Inflammatory macrophage treated with lipopolysaccharide for 1 hour (primary cell): Measurements from ENCODE around the gene TMEM138.
A peak's percentile ranks its signal among the peaks of the same experiment; 100 is the strongest.

Experiments
- DNase-seq, 2 donors: peaks; one replicate each; pipeline ENCODE4 v3.0.0-alpha.2; 2020 to 2022

TMEM138 gene

DNA sequence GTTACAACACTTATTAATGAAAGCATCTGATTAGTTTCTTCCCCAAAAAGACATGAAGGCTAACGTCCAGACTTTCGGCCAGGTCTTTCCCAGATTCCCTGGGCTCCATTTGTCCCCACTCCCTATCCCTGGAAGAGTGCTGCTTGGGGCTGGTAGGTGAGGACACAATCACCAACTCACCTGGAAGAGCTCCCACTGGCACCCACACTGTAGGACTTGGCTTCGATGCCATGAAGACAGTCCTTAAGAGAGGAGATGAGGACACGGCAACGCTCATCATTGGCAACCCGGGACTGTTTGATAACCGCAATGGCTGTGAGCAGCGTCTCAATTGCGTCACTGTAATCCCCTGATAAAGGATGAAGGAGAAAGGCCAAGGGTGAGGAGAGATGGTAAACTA is 49.4 kb downstream of the TMEM138 start:
- no peak for DNase-seq

DNA sequence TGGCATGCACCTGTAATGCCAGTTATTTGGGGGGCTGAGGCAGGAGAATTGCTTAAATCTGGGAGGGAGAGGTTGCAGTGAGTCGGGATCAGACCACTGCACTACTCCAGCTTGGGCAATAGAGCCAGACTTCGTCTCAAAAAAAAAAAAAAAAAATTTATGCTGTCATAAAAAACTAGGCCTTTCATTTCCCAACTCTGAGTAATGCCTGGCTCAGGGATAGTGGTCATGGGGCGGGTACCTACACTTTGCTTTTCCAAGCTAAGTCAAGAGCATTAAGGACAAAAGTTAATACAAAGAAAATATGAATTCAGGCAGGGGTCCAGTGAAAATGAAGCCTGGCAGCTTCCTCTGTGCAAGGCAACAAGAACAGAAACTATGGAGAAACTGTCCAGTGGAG is 51.3 kb downstream of the TMEM138 start:
- no peak for DNase-seq

DNA sequence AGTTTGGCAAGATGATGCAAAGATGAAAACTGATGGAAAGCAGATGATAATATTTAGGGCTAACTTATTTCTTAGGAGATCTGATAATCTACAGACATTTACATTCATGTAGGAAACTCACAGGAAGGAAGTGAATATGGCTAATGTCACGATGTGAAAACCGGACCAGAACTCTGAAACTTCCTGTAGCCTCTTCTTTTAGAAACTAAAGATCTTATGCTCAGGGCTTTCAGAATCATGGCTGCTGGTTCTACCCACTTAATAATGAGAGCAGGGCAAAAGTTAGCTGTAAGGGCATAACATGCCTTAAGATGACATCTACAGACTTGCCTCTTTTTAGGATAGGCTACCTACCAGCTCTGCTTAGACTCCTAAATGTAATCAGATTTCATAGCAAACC is 52.4 kb downstream of the TMEM138 start:
- no peak for DNase-seq

DNA sequence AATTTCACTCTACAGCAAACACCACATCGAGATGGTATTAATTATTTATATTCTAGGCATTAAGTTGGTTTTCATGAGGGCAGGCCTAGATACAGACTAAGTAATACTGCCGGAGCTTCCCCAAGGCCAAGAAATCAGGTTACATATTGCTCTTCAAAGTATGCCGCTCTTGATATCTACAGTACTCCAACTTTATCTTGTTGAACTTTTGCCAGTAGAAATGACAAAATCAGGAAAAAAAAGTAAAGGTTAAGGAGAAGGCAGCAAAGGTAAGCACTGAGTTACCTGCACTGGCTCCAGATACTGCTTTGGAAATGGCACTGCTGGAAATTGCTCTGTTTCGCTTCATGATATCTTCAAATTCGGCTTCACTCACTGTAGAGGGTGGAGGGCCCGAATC is 53.2 kb downstream of the TMEM138 start:
- DNase-seq = no peak

DNA sequence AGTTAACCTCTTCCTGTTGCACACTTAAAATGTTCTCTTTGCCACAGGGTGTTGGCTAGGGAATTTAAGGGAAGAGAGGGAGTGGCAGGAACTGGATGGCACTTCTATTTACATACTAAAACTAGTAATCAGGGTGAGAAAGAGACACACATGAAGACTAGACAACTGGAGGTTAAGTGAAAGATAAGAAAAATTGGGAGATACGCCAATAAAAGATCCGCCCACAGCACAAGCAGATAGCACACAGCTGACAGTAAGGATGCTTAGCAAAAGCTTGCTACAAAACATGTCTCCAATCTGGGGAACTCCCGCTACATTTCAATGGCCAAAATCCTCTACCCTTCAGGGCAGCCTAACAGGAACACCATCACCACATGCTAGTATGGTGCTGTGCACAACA is 54.8 kb downstream of the TMEM138 start:
- DNase-seq = no peak

DNA sequence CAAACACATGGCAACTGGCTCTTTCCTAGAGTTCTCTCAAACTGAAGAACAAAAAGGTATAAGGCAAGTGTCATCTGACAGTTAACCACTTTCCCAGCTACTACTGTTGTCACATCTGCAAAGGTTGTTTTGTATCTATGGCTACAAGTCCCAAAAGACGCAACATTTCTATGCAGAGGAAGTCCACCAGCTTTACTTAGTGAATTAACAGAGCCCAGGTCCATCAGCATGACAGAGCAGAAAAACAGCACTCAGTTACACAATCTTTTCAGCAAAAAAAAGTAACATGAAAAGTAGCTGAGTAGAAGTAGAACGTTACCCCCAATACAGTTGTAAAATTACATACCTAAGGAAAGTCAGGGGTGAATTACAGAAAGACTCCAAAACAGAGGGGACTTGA is 55.5 kb downstream of the TMEM138 start:
- DNase-seq = peak; percentile 79 to 90

DNA sequence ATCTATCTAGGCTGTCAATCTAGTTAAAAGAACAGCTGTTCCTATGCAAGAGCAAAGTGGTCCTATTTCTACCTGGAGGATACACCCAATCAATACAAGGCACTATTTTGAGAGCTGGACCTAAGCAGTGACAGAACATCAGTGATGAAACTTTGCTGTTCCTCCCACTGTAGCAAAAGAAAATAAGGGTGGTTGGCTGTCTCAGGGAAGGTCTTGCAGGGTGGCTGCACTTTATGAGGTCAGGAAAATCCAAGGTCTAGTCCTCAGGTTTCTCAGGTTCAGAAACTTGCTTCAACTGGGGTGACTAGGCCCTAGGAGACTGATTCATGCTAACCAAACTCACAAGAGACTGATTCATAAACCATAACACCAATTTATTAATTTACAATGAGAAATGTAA is 56.0 kb downstream of the TMEM138 start:
- DNase-seq = peak; percentile 36 to 73
